Loucy (cell line): ENCODE measurements around the gene ZFYVE28.

Experiments
- H2AFZ ChIP-seq: fragments of 200-600 bp; sonication (generic); 2 replicates; pipeline ENCODE4 v1.6.0; 2016; ENCODE audit warnings: antibody characterized with exemption, mild to moderate bottlenecking, low read length, moderate library complexity
- H3F3A ChIP-seq: fragments of 200-600 bp; 2 replicates; pipeline ENCODE4 v1.6.0; 2016; ENCODE audit warnings: antibody characterized with exemption, low read depth, mild to moderate bottlenecking
- H3K27me3 ChIP-seq: fragments of 200-600 bp; sonication (generic); 2 replicates; pipeline ENCODE4 v1.6.1; 2014; ENCODE audit warnings: low read length, mild to moderate bottlenecking; ENCODE audit not compliant: insufficient read depth, poor library complexity, severe bottlenecking
- H3K36me3 ChIP-seq: fragments of 200-600 bp; sonication (generic); 2 replicates; pipeline ENCODE4 v1.6.1; 2016; ENCODE audit warnings: low read length; ENCODE audit not compliant: insufficient read depth
- H3K4me1 ChIP-seq: fragments of 200-600 bp; sonication (generic); 2 replicates; pipeline ENCODE4 v1.5.1; 2014; ENCODE audit warnings: low read length, mild to moderate bottlenecking; ENCODE audit not compliant: insufficient read depth, poor library complexity, severe bottlenecking
- H3K4me2 ChIP-seq: fragments of 200-600 bp; sonication (generic); 2 replicates; pipeline ENCODE4 v1.6.0; 2014; ENCODE audit warnings: antibody characterized with exemption, low read length, low read depth, mild to moderate bottlenecking; ENCODE audit not compliant: poor library complexity, severe bottlenecking
- H3K4me3 ChIP-seq: fragments of 200-600 bp; sonication (generic); 2 replicates; pipeline ENCODE4 v1.5.1; 2014; ENCODE audit warnings: low read length, mild to moderate bottlenecking, mixed read lengths; ENCODE audit not compliant: poor library complexity, severe bottlenecking
- H3K79me2 ChIP-seq: fragments of 200-600 bp; sonication (generic); 2 replicates; pipeline ENCODE4 v1.6.1; 2014; ENCODE audit warnings: low read length; ENCODE audit not compliant: insufficient read depth
- H3K9ac ChIP-seq: fragments of 200-600 bp; sonication (generic); 2 replicates; pipeline ENCODE4 v1.6.0; 2014; ENCODE audit warnings: mild to moderate bottlenecking, low read depth, low read length, moderate library complexity; ENCODE audit not compliant: poor library complexity, severe bottlenecking
- H3K9me2 ChIP-seq: fragments of 200-600 bp; sonication (generic); replicated peaks from 2 replicates; pipeline ENCODE4 v1.6.1; 2016; ENCODE audit warnings: low read depth, low read length, mixed read lengths
- H3K9me3 ChIP-seq: fragments of 200-600 bp; sonication (generic); 2 replicates; pipeline ENCODE4 v1.6.1; 2014; ENCODE audit warnings: mild to moderate bottlenecking, antibody characterized with exemption, low read length, low read depth; ENCODE audit not compliant: insufficient read depth
- H4K20me1 ChIP-seq: fragments of 200-600 bp; sonication (generic); 2 replicates; pipeline ENCODE4 v1.6.0; 2014; ENCODE audit warnings: antibody characterized with exemption, low read length, mild to moderate bottlenecking; ENCODE audit not compliant: insufficient read depth, poor library complexity, severe bottlenecking
- EZH2phosphoT487 ChIP-seq: fragments of 200-600 bp; IDR thresholded peaks from 2 replicates; pipeline ENCODE4 v1.6.1; 2018; ENCODE audit warnings: antibody characterized with exemption, mild to moderate bottlenecking, moderate library complexity, borderline replicate concordance
- TF ChIP-seq, protein P1 (sequence below): fragments of 200-600 bp; sonication (generic); conservative IDR thresholded peaks from 2 replicates; pipeline ENCODE4 v1.5.1; 2014; ENCODE audit warnings: mild to moderate bottlenecking, antibody characterized with exemption, low read length

The ZFYVE28 gene

GRCh38 chr4:2419814-2420213 is 1.4 kb upstream of the ZFYVE28 start:
- no peaks in the 10 kb centered on the region for H3K9me2 ChIP-seq
- no peaks in the 10 kb centered on the region for H3K36me3 ChIP-seq
- H4K20me1 ChIP-seq, result no peaks in the 10 kb centered on the region
- no peaks in the 10 kb centered on the region for H3F3A ChIP-seq
- peaks cover 7% of the 10 kb centered on the region for H3K27me3 ChIP-seq
- H3K9ac ChIP-seq, result no peak overlapping the region
- no peak for TF ChIP-seq EZH2phosphoT487
- peaks cover 22% of the 10 kb centered on the region for H3K4me1 ChIP-seq
- no peak overlapping the region for H2AFZ ChIP-seq
- no peaks in the 10 kb centered on the region for H3K9me3 ChIP-seq
- H3K4me2 ChIP-seq, result no peak overlapping the region
- no peak overlapping the region for H3K4me3 ChIP-seq
- no peaks in the 10 kb centered on the region for H3K79me2 ChIP-seq

DNA sequence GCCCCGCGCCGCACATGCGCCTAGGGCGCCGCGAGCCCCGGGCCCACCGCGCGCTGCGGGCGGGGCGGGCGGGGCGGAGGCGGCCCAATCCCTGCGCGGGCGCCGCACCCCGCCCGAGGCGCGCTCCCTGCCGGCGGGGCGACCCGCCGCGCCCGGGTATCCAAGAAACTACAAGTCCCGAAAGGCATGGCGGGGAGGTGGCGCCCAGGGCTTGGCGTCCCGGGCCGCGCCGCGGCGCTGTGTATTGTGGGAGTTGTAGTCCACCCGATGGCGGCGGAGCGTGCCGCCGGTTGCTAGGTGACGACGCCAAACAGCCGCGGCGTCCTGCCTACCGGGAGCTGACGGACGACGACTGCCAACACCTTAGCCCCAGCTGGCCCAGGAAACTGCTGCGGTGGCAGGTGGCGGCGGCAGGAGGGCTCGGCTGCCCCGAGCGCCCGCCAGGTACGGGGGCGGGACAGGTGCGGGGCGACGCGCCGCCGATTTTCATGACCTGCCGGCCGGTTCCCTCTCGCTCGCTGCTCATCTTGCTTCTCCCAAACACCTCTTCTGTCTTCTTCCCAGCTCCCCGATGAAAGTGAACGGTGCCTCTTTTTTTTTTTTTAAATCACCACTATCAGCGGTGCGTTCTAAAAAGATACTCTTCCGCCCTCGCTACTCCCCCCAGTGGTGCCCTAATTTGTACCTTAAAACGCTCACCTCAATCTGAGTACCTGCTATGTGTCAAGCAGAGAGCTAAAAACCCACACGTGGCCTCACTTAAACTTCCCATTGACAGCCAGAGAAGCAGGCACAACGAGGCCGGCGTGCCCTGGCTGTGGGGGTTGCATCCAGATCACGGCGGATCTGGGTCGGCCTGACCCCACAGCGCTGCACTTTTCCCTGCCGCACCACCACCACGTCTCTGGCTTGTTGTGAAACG is 466 bp upstream of the ZFYVE28 start, which contains the start of gene CFAP99:
Gene CFAP99 (plus strand): TSS at position 306 of the 922 bp plus-strand sequence.
- Histone ChIP-seq H3K9ac (no peak within 1 kb of the TSS), H3K9me2 (no peaks in the 10 kb centered on the region), H3K4me2 (peak within 1 kb of the TSS; percentile 96), H3K79me2 (no peaks in the 10 kb centered on the region), H3K27me3 (peaks cover 7% of the 10 kb centered on the region), H2AFZ (peak within 1 kb of the TSS; percentile 79), H3K4me3 (peak within 1 kb of the TSS; percentile 78), H3F3A (0 out of 2 replicates have a peak, but pooled peaks cover 3% of the 10 kb centered on the region), H3K9me3 (no peaks in the 10 kb centered on the region), H4K20me1 (no peaks in the 10 kb centered on the region), H3K36me3 (no peaks in the 10 kb centered on the region), H3K4me1 (peaks cover 31% of the 10 kb centered on the region)
- TF ChIP-seq, protein P1, sequence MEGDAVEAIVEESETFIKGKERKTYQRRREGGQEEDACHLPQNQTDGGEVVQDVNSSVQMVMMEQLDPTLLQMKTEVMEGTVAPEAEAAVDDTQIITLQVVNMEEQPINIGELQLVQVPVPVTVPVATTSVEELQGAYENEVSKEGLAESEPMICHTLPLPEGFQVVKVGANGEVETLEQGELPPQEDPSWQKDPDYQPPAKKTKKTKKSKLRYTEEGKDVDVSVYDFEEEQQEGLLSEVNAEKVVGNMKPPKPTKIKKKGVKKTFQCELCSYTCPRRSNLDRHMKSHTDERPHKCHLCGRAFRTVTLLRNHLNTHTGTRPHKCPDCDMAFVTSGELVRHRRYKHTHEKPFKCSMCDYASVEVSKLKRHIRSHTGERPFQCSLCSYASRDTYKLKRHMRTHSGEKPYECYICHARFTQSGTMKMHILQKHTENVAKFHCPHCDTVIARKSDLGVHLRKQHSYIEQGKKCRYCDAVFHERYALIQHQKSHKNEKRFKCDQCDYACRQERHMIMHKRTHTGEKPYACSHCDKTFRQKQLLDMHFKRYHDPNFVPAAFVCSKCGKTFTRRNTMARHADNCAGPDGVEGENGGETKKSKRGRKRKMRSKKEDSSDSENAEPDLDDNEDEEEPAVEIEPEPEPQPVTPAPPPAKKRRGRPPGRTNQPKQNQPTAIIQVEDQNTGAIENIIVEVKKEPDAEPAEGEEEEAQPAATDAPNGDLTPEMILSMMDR, result peak; percentile 21
- TF ChIP-seq EZH2phosphoT487, result no peak

DNA sequence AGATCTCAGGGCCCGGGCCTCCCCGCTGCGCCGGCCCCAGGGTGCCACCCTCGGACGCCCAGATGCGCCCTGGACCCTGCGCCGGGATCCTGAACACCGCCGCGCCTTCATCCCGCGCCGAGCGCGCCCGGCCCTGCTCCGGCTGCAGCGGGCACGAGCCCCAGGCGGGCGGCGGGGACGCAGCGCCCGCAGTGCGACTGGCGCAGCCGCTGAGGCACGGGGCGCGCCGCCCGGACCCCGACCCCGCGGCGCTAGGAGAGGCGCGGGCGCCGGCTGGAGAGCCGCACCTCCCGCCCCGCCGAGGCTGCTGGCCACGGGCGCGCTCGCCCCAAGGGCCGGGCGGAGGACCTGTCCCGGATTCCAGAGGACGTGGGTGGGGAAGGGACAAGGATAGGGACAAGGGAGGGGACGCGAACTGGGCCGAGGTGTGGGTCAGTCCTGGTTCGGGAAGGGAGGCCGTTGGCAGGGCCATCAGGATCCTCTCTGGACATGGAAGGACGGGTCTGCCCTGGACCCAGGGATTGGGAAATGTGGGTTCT is 1.1 kb downstream of the ZFYVE28 start:
- no peak overlapping the region for H2AFZ ChIP-seq
- no peaks in the 10 kb centered on the region for H3K79me2 ChIP-seq

More for the DNA sequence above, 1.1 kb downstream of the ZFYVE28 start:
- Histone ChIP-seq H3F3A (0 out of 2 replicates have a peak, but pooled peaks cover 10% of the 10 kb centered on the region), H3K4me1 (peaks cover 40% of the 10 kb centered on the region), H3K27me3 (peaks cover 7% of the 10 kb centered on the region), H3K9ac (no peak overlapping the region), H3K9me3 (no peaks in the 10 kb centered on the region), H4K20me1 (no peaks in the 10 kb centered on the region), H3K9me2 (no peaks in the 10 kb centered on the region), H3K4me3 (no peak overlapping the region), H3K4me2 (no peak overlapping the region), H3K36me3 (no peaks in the 10 kb centered on the region)
- TF ChIP-seq EZH2phosphoT487, result no peak
- TF ChIP-seq, protein P1, result no peak
